SK-N-SH (cell line): ENCODE measurements around the gene LNX2.

Source experiments
- CTCF ChIP-seq: fragments of 200-600 bp; sonication (generic); IDR thresholded peaks from 2 replicates; pipeline ENCODE4 v1.6.1; 2017; ENCODE audit warnings: antibody characterized with exemption, mild to moderate bottlenecking, moderate library complexity
- EP300 ChIP-seq, 2 experiments: IDR thresholded peaks; 2 replicates each; pipeline versions ENCODE4 v1.4.0 to v1.6.1; 2012; ENCODE audit warnings: borderline replicate concordance in 1 of 2, low read depth in 1 of 2, low read length in 1 of 2
- EZH2phosphoT487 ChIP-seq: fragments of 200-600 bp; sonication (generic); IDR thresholded peaks from 2 replicates; pipeline ENCODE4 v1.6.1; 2017; ENCODE audit warnings: low read depth, mixed run types, mild to moderate bottlenecking, antibody characterized with exemption, moderate library complexity, borderline replicate concordance
- GABPA ChIP-seq: IDR thresholded peaks from 2 replicates; pipeline ENCODE4 v1.4.0; 2012; ENCODE audit warnings: low read depth, mild to moderate bottlenecking
- NRF1 ChIP-seq: IDR thresholded peaks from 2 replicates; pipeline ENCODE4 v1.6.1; 2012; ENCODE audit warnings: low read depth, mild to moderate bottlenecking, low read length
- POLR2AphosphoS5 ChIP-seq: IDR thresholded peaks from 2 replicates; pipeline ENCODE4 v1.6.1; 2012; ENCODE audit warnings: low read depth, low read length
- REST ChIP-seq: IDR thresholded peaks from 2 replicates; pipeline ENCODE4 v1.6.1; 2012; ENCODE audit warnings: mild to moderate bottlenecking, low read depth, low read length, moderate library complexity
- SIN3A ChIP-seq: IDR thresholded peaks from 2 replicates; pipeline ENCODE4 v1.6.1; 2012; ENCODE audit warnings: low read depth, mild to moderate bottlenecking, low read length, moderate library complexity, borderline replicate concordance
- USF2 ChIP-seq: fragments of 150-350 bp; IDR thresholded peaks from 2 replicates; pipeline ENCODE4 v1.6.1; 2017; ENCODE audit warnings: antibody characterized with exemption, low read length, low read depth, borderline replicate concordance

DNA sequence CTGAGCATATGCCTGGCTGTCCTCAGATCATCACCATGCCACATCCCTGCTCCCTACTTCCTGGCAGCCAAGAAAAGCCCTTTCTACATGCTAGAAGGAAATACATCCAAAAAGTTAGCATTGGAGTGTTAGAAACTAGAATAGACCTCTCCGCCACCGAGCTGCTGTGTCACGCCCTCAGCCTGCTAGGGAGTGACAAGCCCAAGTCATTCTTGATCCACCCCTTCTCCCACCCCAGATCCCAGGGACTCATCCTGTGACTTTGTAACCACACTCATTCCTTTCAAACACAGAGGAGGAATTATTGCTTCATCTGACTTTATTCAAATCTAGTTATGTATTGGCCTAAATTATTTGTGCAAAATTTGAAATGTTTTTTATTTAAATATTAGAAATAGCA is 46.6 kb upstream of the LNX2 start:
- TF ChIP-seq CTCF (no peak), USF2 (no peak), GABPA (no peak), POLR2AphosphoS5 (no peak), EZH2phosphoT487 (no peak), SIN3A (no peak), NRF1 (no peak), EP300 (IDR thresholded peaks at IDR 0.05; ENCODE audit: borderline replicate concordance in 1 of 2, low read depth in 1 of 2, low read length in 1 of 2) (no peak), REST (no peak)
